ENCODE results near the gene CTNND2. TPM values are rescaled to one million over a fixed set of nuclear protein-coding genes. Genes with fewer than 3 reads are reported as not detected.

Gene CTNND2
- total and polyA plus RNA-seq, 9 of the 15 experiments (the other 6 are each of a cell fraction or from before 2014, with no cell fraction given) = 0.03 to 0.35 TPM; not detected in 7

DNA sequence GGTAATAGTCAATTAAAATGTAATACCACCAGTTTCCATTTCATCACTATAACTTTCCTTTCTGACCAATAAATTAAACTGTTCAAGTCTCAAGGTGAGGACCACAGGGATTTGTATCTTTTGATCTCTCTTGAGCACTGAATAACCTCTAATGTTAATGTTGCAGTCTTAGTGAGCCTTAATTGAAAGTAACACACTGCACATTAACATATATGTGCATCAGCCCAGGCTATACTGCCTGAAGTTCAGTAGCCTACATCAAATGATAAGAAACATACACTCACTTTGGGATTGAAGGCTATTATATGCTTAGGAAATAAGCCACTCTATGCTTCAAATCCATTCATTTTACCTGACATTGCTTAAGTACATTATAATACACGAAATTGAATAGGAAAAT lies 832.2 kb downstream of the CTNND2 start:
- FAIRE-seq = no peak
- CTCF ChIA-PET (ENCODE audit: low intra/inter-chr PET ratio) = no interaction called here
- POLR2A ChIA-PET = no interaction called here

More for the DNA sequence above, 832.2 kb downstream of the CTNND2 start:
- Histone ChIP-seq H3K9ac (ENCODE audit: insufficient read depth in 1 of 2, low read depth in 2 of 2, low read length in 2 of 2) (no peak overlapping the region), H3K9me1 (ENCODE audit: control insufficient read depth, insufficient read depth, low read length) (no peaks in the 10 kb centered on the region), H3K4me1 (replicated peaks in 1 of 2; ENCODE audit: control insufficient read depth in 2 of 2, insufficient read depth in 2 of 2, low read length in 2 of 2) (no peaks in the 10 kb centered on the region), H3K36me3 (ENCODE audit: control insufficient read depth, insufficient read depth, low read length) (no peaks in the 10 kb centered on the region), H3K27ac (ENCODE audit: extremely low read depth, low read depth, low read length) (no peak overlapping the region), H2AFZ (ENCODE audit: low read depth, low read length) (no peak overlapping the region), H3K79me2 (ENCODE audit: control insufficient read depth, insufficient read depth, low read length) (no peaks in the 10 kb centered on the region), H3K4me2 (ENCODE audit: insufficient read depth, low read length) (no peak overlapping the region), H3K4me3 (no peak overlapping the region), H4K20me1 (replicated peaks; ENCODE audit: control insufficient read depth, insufficient read depth, low read length) (no peaks in the 10 kb centered on the region), H3K27me3 (ENCODE audit: control insufficient read depth in 2 of 2, insufficient read depth in 2 of 2, low read length in 2 of 2) (no peaks in the 10 kb centered on the region), H3K9me3 (replicated peaks; ENCODE audit: control insufficient read depth, insufficient read depth, low read depth, low read length) (no peaks in the 10 kb centered on the region)
- intact Hi-C loops (cut with micrococcal nuclease) = no loop called here
- in situ Hi-C loops (cut with MboI) = no loop called here
- TF ChIP-seq, protein P1, sequence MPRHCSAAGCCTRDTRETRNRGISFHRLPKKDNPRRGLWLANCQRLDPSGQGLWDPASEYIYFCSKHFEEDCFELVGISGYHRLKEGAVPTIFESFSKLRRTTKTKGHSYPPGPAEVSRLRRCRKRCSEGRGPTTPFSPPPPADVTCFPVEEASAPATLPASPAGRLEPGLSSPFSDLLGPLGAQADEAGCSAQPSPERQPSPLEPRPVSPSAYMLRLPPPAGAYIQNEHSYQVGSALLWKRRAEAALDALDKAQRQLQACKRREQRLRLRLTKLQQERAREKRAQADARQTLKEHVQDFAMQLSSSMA (CRISPR knock-in tag; IDR thresholded peaks at IDR 0.05) = no peak
- TF ChIP-seq ZNF766 (CRISPR knock-in tag; conservative IDR thresholded peaks at IDR 0.05) = no peak
- TF ChIP-seq SMARCA4 (IDR thresholded peaks at IDR 0.05) = no peak
- no peak for TF ChIP-seq ZBTB17 (CRISPR knock-in tag; IDR thresholded peaks at IDR 0.05)
- TF ChIP-seq, protein P2, sequence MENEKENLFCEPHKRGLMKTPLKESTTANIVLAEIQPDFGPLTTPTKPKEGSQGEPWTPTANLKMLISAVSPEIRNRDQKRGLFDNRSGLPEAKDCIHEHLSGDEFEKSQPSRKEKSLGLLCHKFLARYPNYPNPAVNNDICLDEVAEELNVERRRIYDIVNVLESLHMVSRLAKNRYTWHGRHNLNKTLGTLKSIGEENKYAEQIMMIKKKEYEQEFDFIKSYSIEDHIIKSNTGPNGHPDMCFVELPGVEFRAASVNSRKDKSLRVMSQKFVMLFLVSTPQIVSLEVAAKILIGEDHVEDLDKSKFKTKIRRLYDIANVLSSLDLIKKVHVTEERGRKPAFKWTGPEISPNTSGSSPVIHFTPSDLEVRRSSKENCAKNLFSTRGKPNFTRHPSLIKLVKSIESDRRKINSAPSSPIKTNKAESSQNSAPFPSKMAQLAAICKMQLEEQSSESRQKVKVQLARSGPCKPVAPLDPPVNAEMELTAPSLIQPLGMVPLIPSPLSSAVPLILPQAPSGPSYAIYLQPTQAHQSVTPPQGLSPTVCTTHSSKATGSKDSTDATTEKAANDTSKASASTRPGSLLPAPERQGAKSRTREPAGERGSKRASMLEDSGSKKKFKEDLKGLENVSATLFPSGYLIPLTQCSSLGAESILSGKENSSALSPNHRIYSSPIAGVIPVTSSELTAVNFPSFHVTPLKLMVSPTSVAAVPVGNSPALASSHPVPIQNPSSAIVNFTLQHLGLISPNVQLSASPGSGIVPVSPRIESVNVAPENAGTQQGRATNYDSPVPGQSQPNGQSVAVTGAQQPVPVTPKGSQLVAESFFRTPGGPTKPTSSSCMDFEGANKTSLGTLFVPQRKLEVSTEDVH (IDR thresholded peaks at IDR 0.05; ENCODE audit: low read depth, partially characterized antibody) = no peak
- TF ChIP-seq SREBF2 (CRISPR knock-in tag; IDR thresholded peaks at IDR 0.05) = no peak
- TF ChIP-seq NFYB (IDR thresholded peaks at IDR 0.05; ENCODE audit: extremely low read depth, insufficient read length) = no peak
- no peak for TF ChIP-seq WHSC1 (IDR thresholded peaks at IDR 0.05; ENCODE audit: low read length)
- TF ChIP-seq, protein P3, sequence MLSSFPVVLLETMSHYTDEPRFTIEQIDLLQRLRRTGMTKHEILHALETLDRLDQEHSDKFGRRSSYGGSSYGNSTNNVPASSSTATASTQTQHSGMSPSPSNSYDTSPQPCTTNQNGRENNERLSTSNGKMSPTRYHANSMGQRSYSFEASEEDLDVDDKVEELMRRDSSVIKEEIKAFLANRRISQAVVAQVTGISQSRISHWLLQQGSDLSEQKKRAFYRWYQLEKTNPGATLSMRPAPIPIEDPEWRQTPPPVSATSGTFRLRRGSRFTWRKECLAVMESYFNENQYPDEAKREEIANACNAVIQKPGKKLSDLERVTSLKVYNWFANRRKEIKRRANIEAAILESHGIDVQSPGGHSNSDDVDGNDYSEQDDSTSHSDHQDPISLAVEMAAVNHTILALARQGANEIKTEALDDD (IDR thresholded peaks at IDR 0.05) = no peak
- no peak for DNase-seq (ENCODE audit: extremely low read depth in 1 of 4, low spot score in 3 of 4)
- no peak for ATAC-seq
- WGBS (ENCODE audit: insufficient coverage, low coverage, missing lambda C conversion rate) = 0% methylated on average over 1 of the region's 1 CpG
- BruUV-seq (replicated peaks) = no TSS peak

All from K562 (cell line).